GM12864 (cell line): Measurements from ENCODE around the gene ANOS1.

Experiments
- DNase-seq: peaks from one replicate; pipeline ENCODE4 v3.0.0-alpha.2; 2011; ENCODE audit warnings: low read depth
- H3K4me3 ChIP-seq: 2 replicates; pipeline ENCODE4 v1.5.1; 2011; ENCODE audit warnings: mild to moderate bottlenecking, low read depth, low read length, control low read depth
- CTCF ChIP-seq: IDR thresholded peaks from 2 replicates; pipeline ENCODE4 v1.5.1; 2011; ENCODE audit warnings: low read depth, mild to moderate bottlenecking, moderate library complexity, low read length, control low read depth, inconsistent platforms; ENCODE audit errors: missing control alignments

ANOS1 gene

DNA sequence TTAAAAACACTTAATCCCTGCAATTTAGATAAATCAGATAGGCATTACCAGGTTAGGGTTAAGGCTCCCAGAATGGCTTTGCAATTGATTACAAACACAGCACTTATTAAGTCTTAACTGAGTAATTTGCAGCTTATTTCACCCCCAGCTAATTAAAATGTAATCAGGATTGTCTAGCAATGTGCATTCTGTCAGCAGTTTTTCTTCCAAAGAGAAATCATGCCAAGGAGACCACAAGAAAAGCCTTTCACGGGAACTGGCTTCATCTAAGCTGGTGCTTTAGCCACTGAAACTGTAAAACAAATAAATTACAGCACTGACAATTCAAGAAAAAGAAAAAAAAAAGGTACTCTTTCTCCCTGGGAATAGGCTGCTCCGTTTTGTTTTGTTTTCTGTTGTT, 2.1 kb downstream of the ANOS1 start:
- no peak overlapping the region for H3K4me3 ChIP-seq
- no peak for TF ChIP-seq CTCF
- DNase-seq: no peak

- DNase-seq: no peak
- no peak overlapping the region for H3K4me3 ChIP-seq
- TF ChIP-seq CTCF: no peak
These were observed 2.9 kb downstream of the ANOS1 start for GRCh38 chrX:8728932-8729535.

DNA sequence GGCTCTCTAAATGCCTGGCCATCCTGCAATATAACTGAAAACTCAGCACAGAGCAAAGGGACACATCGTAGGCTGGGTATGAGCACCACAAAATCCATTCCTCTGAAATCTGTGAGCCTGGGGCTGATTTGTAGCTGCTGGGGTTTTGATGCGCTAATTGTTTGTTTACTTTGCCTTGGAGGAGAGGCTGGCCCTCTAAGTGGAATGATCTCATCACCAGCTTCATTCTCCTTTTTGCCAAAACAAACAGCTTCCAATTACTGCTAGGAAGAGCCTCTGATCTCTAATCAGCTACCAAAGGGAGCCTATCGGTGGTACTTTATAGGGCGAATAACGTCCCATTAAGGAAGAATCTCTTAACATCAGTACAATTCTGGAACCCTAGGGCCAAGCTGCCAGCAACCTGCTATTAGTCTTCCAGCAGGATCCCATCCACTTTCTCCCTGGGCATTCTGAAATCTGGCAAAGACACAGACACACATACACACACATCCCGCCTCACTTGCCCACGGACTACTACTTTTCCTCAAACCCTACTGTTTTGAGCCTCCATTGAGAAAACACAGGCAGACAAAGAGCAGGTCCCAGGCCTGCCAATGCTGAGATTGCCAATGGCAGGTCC, 5.8 kb downstream of the ANOS1 start:
- no peak overlapping the region for H3K4me3 ChIP-seq
- TF ChIP-seq CTCF: no peak
- no peak for DNase-seq

DNA sequence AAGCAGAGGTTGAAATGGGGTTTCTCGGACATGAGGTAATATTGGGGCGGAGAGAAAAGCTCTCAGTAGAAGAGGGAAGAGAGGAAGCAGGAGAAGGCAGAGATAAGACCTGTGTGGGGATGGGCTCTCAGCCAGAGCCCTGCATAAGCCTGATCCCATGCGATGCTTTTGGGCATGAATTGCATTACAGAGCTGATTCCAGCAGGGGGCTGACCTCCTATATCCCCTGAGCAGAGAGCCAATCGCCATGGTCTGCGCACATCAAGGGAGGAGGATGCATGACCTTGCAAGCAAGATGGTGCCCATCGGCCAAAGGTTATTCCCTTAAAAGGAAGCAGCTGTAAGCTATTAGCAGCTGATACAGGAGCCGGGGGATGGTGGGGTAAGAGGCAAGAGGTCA, 7.6 kb downstream of the ANOS1 start:
- peak; percentile 24 for TF ChIP-seq CTCF
- H3K4me3 ChIP-seq: no peak overlapping the region
- DNase-seq: no peak

DNA sequence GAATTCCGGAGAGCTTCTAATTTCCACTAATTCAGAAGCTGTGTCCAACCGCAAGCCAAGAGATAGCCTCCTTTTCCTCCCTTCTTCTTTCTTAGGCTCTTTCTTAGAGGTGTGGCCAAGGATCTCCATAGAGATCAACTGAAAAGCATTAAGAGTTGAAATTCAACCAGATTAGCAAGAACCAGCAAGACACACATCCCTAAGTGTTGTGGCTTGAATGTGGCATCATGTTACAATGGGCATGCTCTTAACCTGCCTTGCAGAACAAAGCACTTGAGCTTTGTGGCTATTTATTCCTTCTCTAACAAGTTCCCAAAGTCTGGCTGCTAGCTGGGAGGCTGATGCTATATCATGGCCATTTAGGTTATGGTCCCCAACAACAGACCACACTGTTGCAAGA, 10.4 kb downstream of the ANOS1 start:
- no peak for TF ChIP-seq CTCF

DNA sequence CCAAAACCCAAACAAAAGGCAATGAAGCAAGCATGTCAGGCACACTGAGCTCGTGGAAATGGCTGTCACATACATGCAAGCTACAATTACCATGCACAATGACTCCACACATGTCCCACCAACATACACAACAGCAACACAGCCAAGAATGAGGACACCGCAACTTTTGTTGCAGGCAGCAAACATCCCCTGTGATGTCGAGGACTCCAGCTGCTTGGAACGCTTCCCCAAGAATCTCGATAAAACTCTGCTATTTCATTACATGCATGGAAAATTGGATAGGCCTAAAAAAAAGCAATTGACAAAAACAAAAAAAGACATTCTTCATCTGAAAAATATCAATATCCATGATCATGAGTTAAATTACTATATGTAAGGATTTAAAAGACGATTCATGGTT, 11.8 kb downstream of the ANOS1 start:
- no peak for TF ChIP-seq CTCF
- no peak for DNase-seq
- H3K4me3 ChIP-seq: no peak overlapping the region

More for the DNA sequence above, 10.4 kb downstream of the ANOS1 start:
- DNase-seq: no peak
- H3K4me3 ChIP-seq: no peak overlapping the region

DNA sequence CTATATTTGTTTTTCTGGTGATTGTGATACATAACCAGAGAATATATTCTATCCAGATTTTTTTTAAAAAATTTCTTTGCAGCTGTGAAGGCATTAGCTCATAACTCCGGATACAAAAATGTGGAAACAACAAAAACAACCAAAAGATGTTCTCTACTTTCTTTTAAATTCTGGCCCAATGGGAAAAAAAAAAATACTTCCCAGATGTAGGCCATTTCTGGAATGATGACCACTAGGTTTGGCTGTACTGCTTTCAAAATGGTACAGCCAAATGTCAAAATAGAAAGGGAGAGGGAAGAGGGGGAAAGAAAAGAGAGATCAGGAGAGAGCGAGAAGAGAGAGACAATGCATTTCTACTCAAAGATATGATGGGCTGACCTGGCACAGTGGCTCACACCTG, 14.6 kb downstream of the ANOS1 start:
- DNase-seq: no peak
- H3K4me3 ChIP-seq: no peak overlapping the region
- no peak for TF ChIP-seq CTCF
